HG03139 (cell line): Measurements from ENCODE around the gene TFIP11.

Experiments
- ATAC-seq: cut with Tn5 transposase; IDR thresholded peaks from one replicate; pipeline ENCODE4 v1.9.1; 2021; ENCODE audit not compliant: unreplicated experiment

The TFIP11 gene

DNA sequence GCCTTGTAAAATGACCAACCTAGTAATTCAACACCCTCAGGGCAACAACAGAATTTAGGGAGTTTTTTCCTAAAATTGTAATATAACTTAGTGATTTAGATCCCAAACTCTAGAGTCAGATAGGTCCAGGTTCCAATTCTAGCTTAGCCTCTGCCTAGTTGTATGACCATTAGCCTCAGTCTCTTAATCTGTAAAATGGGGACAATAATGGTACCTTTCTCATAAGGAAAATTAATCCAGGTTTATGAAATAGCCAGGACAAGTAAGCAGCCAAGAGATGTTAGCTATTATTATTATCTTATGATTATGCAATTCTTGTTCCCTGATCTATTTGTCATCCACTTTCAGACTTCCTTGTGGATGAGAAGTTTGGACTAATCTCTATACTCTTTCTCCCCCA, 4.1 kb downstream of the TFIP11 start:
- no peak for ATAC-seq

DNA sequence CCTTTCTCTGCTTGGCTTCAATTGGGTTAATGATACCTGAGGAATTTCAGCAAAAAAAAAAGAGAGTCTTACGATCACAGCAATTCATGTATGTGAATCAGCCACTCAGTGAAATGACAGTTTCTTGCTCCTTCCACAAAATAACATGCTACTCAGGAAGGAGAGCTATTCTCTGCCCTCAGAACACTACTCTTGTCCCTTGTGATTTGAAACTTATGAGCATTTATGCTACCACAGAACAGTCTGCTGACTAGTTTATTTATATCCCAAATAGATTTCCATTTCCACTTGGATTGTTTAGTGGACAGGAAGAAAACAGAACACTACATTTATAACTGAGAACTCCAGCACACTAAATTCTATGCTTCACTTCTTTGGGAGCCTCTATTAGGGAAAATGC, 8.5 kb downstream of the TFIP11 start:
- ATAC-seq: no peak

DNA sequence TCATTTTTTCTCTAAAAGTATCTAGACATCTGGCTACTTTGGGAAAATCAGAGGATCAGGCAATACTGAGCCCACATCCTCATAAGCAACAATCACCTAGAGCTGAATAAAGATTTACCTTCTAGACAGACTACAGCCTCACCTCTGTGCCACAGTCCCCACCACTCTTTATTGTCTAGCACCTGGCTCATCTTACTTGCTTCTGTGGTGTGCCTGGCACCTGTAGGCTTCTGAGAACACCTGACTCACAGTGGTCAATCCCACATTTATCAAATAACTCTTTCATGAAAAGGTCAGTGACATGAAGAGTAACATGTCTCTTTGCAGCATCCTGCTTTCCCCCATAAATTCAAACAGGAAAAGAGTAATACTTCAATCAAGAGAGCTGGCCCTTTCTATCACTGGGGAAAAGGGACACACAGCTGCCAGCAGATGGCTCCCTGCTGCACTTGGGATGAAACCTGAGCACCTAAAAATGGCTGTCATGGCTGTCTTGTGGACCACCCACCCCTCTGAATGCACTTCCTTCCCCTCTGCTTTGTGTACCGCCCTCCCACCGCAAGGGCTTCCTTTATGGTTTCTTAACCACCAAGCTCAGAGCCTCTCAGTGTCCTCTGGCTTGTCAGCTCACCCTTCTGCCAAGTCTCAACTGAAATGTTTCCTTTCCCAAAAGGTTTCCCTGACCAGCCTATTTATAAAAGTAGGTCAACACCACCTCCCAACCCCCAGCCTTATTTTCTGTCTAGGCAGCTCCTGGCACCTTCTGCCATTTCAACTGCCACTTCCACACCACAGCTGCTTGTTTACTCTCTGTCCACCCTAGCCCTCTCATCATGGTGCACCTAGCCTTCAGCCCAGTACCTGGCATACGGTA, 9.3 kb downstream of the TFIP11 start:
- ATAC-seq: no peak

DNA sequence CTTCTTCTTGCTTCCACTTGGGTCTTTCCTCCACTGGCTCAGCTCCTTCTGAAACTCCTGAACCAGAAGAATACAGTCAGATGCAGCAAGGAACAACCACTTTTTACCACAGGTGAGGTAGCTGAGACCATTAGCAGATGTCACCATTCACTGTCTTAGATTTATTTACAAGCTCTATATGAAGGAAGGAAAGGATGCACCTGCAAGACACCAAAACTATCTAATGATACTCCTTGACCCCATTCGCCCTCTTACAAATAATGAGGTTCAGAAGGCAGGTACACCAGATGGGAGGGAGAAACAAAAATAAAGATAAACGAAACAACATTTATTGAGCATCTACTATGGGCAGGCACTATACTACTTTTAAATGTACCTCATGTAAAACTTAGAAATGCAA, 10.3 kb downstream of the TFIP11 start:
- no peak for ATAC-seq

DNA sequence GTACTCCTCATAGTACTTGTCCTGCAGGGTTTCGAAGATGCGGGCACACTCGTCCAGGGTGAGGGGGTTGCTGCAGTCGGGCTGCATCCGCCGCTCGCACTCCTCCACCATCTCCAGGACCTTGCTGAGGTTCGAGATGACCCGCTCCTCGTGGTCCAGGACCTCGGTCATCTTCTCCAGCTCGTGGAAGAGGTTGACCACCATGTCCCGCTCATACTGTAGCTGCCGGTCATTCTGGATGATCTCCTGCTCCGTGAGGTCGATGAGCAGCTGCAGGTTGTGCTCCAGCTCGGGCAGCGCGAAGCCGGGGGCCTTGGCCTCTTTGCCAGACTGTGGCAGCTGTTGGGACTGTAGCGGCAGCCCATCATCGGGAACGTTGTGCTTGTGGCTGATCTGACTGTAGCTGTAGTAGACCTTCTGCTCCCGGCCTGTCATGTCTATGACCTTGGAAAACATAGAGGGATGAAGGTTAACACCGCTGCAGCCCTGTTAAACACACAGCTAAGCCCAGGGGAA, 13.0 kb downstream of the TFIP11 start:
- no peak for ATAC-seq

DNA sequence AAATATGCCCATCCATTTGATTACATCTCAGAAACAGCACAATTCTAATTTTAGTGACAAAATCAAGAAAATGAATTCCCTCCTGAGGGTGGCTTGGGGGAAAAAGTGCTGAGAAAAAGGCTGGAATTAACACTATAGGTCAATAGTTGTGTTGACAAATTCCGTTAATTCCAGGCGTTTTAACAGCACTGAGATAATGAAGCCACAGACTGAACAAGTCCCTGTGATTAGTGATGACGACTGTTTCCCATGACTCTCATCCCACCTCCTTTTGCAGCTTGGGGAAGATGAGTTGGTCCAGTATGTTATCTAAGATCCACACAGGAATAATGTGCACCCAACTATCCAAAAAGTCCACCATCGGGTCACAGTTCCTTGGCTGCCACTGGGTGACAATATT, 15.8 kb downstream of the TFIP11 start:
- ATAC-seq: no peak

DNA sequence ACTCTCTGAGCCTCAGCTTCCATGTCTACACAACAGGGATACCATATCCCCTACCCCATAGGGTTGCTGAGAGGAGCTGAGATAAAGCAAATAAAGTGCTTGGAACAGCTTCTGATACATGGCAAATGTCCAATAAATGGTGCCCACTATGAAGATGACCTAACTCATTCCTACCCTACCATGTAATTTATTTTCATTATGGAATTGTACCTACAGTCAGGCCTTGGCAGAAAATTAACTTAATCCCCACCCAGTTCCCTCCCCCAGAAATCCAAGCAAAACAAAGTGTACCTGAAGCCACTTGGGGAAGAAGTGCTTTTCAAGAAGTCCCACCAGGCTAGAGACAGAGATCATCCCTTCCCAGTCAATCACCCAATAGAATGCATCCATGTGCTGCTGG, 17.8 kb downstream of the TFIP11 start:
- ATAC-seq: no peak

DNA sequence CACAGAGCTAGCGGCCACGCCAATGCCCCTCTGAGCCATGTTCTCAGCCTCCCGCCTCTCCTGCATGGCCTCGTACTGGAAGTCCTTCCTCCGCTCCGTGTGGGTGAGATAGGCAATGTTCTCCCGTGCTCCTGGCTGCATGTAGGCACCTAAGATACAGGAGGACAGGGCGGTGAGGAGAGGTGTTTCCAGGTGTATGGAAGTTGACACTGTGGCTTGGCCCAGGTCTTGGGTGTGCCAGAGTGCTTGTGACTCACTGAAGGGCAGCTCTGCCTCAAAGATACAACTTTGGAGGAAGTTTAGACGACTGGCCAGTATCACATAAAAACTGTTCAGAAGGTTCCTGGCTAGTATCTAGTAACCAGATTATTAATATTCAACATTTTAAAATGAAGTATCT, 20.1 kb downstream of the TFIP11 start:
- ATAC-seq: no peak

DNA sequence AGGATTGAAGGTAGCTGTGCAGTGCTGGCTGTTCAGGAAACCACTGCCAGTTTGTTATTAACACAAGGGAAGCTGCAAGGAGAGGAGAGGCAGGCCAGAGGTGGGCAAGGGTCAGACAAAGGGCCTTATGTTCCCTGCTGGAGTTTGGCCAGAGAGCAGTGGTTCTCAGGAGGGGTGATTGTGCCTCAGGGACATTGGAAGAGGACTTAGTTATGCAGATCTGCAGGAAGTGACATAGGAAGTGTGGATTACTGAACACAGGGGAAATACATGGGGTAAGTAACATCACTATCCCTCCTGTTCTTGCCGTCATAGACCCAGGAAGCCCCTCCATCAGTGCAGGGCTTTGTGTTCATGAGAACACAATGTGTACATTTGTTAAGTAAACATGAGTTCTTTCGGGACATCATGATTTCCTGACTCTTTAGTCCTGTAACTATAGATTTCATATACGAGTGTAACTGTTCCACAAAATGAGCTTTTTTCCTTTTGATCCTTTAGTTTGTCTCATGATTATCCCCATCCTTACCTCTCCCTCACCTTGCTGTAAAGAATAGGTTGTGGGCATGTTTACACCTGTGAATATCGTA, 22.7 kb downstream of the TFIP11 start:
- ATAC-seq: no peak

DNA sequence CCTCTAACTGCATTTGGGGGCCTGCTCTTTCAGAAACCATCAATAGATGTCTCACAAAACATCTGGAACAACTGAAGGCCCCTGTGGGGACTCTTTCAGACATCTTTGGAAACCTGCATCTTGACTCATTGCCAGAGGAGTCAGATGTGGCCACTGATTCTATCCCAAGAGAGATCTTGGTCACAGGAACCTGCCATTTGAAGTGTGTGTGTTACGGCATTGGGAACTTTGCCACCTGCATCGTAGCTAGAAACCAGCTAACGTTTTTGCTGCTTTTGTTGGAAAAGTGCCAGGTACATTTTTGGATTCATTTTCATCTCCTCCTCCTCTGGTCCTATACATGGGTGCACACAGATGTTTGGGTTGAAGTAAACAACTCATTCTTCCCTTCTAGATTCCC, 24.3 kb downstream of the TFIP11 start:
- no peak for ATAC-seq

DNA sequence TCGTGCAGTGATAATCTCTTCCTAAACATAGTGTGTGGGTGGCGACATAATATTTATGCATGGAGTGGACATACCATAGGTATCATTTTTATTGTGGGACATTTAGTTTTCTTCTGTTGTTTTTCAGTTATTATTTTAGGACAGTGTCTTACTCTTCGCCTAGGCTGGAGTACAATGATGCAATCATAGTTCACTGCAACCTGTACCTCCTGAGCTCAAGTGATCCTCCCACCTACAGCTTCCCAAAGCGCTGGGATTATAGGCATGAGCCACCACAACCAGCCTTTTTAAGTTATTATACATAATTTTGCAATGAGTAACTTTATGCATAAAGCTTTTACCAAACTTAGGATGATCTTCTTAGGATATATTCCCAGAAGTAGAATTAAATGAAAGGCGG, 25.9 kb downstream of the TFIP11 start:
- ATAC-seq: no peak

DNA sequence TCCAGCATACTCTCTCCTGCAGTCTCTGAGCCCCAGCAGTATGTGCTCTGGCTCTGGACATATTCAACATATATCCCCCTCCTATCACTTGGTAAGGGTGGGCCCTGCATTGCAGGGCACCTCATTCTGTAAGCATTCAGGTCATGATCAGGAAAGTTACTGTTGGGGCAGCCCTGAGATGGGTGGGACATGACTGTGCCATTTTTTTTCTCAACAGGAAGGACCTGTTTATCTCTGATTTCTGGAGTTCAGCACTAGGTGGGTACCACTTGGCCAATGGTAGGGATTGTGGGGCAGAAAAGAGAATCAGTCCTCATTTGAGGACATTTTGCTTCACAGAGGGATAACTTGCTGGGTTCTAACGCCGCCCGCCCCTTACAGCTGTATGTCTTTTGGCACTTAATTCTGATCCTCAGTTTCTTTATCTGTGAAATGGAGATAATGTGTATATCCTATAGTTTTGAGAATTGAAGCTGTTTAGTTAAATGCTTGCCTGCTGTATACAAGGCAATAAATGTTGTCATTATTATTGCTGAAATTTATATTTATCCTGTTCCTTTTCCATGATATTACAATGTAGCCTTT, 26.4 kb downstream of the TFIP11 start:
- ATAC-seq: no peak

DNA sequence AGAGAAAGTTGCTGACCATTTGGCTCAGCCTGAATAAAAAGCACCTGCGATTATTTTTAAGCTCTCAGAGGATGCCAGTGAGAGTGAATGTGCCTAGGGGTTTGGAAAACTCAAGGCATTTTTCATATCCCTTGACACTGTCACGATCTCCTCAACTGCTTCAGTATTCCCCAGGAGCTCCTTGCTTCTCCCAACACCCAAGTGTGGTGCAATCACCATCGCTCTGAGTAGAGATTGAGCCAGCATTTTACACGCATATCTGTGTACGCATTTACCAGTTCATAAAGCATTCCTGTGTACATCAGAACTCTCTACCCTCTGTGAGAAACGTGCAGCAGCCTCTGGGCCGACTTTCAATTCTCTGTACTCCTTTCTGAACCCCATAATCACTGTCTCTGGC, 27.3 kb downstream of the TFIP11 start:
- no peak for ATAC-seq

DNA sequence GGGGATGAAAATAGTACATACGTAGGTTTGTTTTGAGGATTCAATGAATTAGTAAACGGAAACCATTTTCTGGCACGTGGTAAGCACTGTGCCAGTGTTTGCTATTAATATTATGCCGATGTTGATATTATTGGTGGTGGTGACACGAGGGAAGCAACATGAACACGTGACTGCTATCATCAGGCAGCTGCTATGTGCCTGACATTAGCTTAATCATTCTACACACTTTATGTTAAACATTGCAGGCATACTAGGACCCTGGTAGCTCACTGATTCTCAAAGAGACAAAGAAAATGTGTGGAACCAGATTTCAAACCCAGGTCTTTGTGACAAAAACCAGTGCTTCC, 27.9 kb downstream of the TFIP11 start:
- ATAC-seq: no peak

DNA sequence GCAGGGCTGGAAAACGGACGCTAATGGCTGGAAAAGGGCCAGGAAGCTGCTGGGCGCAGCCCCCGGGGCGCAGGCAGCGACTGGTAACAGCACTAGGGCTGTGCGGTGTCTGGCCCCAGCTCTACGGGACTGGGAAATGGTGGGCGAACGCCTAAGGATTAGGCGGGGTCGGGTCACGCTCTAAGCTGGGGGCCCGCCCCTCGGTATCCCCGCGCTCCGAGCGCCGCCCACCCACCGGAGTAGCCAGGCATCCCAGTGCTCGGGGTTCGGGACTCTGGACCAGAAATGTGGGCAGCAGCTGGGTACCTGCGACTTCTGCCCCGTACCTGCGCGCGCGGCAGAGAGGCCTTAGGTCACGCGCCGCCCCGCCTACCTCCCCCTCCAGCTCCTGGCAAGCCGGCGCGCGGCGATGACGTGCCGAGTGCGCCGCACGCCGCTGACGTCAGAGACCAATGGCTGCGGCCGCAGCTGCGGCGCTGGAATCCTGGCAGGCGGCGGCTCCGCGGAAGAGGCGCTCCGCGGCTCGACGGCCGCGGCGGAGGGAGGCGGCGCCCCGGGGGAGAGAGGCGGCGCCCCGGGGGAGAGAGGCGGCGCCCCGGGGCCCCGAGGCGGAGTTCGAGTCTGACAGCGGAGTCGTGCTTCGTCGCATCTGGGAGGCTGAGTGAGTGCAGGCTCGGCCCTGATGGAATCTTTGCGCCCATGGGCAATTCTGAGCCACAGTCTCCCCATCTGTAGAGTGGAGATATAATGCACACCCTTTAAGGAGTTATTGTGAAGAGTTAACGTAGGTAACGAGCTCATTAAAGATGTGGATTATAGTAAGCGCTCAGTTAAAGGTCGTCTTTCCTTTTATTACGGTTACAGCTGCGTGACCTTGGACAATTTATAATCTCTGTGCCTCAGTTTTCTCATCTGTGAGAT, 28.6 kb downstream of the TFIP11 start, which contains the start of the genes HPS4 and SRRD:
HPS4 (minus strand) TSS at position 345 of the 921 bp plus-strand sequence. CDS start 2,021 bp downstream, outside the sequence.
SRRD (plus strand) TSS at position 439 of the 921 bp plus-strand sequence; CDS start at position 453, 14 bp downstream.
- peak; percentile 64 for ATAC-seq

DNA sequence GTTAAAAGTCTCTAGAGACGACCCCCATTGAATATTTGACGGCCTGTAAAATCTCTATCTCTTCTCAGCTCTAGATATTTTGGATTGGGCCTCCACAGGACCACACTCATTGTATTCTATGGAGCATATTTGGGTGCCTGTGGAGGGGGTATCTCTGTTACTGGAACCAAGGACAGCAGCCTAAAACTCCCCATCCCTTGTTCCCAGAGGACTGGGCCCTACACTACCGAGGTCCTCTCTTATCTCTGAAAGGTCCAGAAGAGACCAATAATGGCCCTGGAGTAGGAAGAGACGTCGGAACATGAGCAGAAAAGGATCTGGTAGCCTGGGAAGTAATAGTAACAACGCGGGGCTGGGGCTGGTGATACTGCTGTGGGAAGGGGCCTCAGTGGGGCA, 29.2 kb downstream of the TFIP11 start:
- ATAC-seq: no peak

DNA sequence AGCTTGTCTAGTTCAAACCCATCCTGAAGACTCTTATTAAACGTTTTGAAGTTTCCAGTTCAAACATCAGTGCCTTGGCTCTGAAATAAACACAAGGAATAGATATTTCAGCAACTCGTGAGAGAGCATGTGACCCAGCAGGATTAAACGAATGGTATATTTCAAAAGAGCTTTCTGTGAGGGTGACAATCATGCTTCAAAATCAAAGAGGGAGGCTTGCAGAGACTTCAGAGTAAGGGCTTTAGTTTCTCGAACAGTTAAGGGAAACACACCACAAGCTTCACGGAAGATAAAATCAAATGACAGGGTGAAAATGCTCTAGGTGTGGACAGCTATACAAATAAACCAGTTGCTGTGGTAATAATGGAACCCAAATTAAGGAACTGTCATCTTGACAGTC, 30.1 kb downstream of the TFIP11 start:
- ATAC-seq: no peak

DNA sequence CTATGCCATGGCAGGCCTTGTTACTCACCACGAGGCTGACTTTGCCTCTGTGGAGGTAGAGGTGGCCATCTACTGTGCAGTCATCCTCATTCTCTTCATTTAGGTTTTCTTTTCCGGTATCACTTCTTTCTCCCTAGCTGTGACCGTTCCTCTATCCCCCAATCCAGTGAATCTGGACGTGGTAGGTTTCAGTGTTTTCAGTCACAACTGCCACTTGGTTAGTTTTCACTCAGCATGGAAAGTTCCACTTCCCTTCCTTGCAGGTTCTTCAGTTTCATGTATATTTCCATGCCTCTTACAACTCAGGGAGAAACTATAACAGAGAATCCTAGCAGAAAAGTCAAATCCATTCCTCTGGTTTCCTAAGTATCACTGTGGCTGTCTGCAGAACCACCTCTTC, 30.6 kb downstream of the TFIP11 start:
- no peak for ATAC-seq

DNA sequence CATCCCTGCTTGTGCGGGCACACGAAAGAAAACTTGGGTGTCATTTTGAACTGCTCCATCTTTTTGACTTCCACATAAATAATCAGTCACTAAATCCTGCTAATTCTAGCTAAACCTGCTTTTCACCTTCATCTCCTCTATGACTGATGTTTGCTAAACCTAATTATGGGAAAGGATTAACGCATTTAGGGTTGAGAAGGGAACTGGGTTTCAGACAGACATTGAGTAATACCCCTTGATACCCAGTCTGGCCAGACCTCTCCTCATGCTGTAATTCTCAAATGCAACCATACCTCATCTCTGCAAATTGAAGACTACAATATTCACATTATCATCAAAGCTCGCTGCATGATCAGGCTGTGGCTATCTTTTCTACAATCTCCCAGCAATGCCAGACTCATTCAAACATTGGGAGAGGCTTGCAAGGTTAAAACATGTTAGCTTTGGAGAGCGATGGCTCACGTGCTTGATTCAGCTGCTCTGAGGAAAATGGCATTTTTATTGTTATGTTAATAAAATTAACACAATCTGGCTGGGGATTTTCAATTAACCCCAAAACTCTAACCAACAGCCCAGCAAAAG, 31.1 kb downstream of the TFIP11 start:
- ATAC-seq: no peak

DNA sequence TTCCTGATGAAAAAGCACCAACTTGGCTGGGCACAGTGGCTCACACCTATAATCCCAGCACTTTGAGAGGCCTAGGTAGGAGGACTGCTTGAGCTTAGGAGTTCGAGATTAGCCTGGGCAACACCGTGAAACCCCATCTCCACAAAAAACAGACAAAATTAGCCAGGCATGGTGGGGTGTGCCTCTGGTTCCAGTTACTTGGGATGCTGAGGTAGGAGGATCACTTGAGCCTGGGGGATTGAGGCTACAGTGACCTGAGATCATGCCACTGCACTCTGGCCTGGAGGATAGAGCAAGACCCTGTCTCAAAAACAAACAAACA, 31.7 kb downstream of the TFIP11 start:
- no peak for ATAC-seq
